Endodermal cell (in vitro differentiated cells): ENCODE results near the gene TAF15. TPM values are rescaled to one million over a fixed set of nuclear protein-coding genes. Genes with fewer than 3 reads are reported as not detected.

Source experiments
- DNase-seq: peaks from one replicate; pipeline ENCODE4 v3.0.0-alpha.2; 2017
- H3K27ac ChIP-seq: 2 replicates; pipeline ENCODE4 v1.5.1; 2013; ENCODE audit warnings: mild to moderate bottlenecking, low read depth, low read length, moderate library complexity
- H3K27me3 ChIP-seq: 2 replicates; pipeline ENCODE4 v1.6.1; 2013; ENCODE audit warnings: mild to moderate bottlenecking, low read length, moderate library complexity; ENCODE audit not compliant: insufficient read depth, control insufficient read depth, poor library complexity, severe bottlenecking
- H3K36me3 ChIP-seq: 2 replicates; pipeline ENCODE4 v1.7.0; 2013; ENCODE audit warnings: mild to moderate bottlenecking, low read length, moderate library complexity; ENCODE audit not compliant: control insufficient read depth, insufficient read depth
- H3K4me1 ChIP-seq: one replicate; pipeline ENCODE4 v1.7.0; 2013; ENCODE audit warnings: low read length; ENCODE audit not compliant: control insufficient read depth, insufficient read depth
- H3K4me3 ChIP-seq: 2 replicates; pipeline ENCODE4 v1.5.1; 2013; ENCODE audit warnings: mild to moderate bottlenecking, low read length, moderate library complexity
- H3K9ac ChIP-seq: 2 replicates; pipeline ENCODE4 v1.6.1; 2013; ENCODE audit warnings: mild to moderate bottlenecking, low read length, moderate library complexity; ENCODE audit not compliant: poor library complexity, severe bottlenecking; ENCODE audit errors: extremely low read depth
- H3K9me3 ChIP-seq: 2 replicates; pipeline ENCODE4 v1.6.1; 2013; ENCODE audit warnings: mild to moderate bottlenecking, low read length, moderate library complexity; ENCODE audit not compliant: control insufficient read depth
- H3K27ac Mint-ChIP-seq: 2 replicates; pipeline ENCODE4 v1.8.0; 2020; ENCODE audit warnings: mixed read lengths
- H3K27me3 Mint-ChIP-seq: 2 replicates; pipeline ENCODE4 v1.8.0; 2021; ENCODE audit warnings: mild to moderate bottlenecking, mixed read lengths; ENCODE audit not compliant: insufficient read depth
- H3K36me3 Mint-ChIP-seq: 2 replicates; pipeline ENCODE4 v1.8.0; 2020; ENCODE audit warnings: low read depth, mixed read lengths
- H3K4me1 Mint-ChIP-seq: 2 replicates; pipeline ENCODE4 v1.8.0; 2020; ENCODE audit warnings: mixed read lengths
- H3K4me3 Mint-ChIP-seq: 2 replicates; pipeline ENCODE4 v1.8.0; 2020; ENCODE audit warnings: mild to moderate bottlenecking, moderate library complexity, mixed read lengths
- H3K9me3 Mint-ChIP-seq: 2 replicates; pipeline ENCODE4 v1.8.0; 2020; ENCODE audit warnings: mild to moderate bottlenecking, mixed read lengths
- WGBS, 2 experiments: methylation state at CpG; one replicate each; pipeline versions ENCODE4 v1.1.5 to v1.1.7; 2013; ENCODE audit warnings: missing lambda C conversion rate in 2 of 2, mixed read lengths in 1 of 2; ENCODE audit not compliant: insufficient coverage in 1 of 2, insufficient read length in 1 of 2; 5-methylcytosine and 5-hydroxymethylcytosine counted together
- total RNA-seq, 2 donors: library from RNA; stranded (reverse); fragmentation: NEBNext Ultra II Directional in 1 of 2; extraction: Animal tissue kit (Norgen Biotek cat#: 25700) in 1 of 2; gene quantifications; 2 replicates in 1 of 2; 3 replicates in 1 of 2; pipeline ENCODE4 v1.2.1, GENCODE V29; 2021
- TF ChIP-seq, protein P1 (sequence below): fragments of 200-600 bp; sonication (generic); conservative IDR thresholded peaks from 2 replicates; pipeline ENCODE4 v1.5.0; 2021; ENCODE audit warnings: antibody characterized with exemption, mild to moderate bottlenecking

TAF15 gene
- total RNA-seq, 2 donors from 2014 or later = 230 to 247 TPM

DNA sequence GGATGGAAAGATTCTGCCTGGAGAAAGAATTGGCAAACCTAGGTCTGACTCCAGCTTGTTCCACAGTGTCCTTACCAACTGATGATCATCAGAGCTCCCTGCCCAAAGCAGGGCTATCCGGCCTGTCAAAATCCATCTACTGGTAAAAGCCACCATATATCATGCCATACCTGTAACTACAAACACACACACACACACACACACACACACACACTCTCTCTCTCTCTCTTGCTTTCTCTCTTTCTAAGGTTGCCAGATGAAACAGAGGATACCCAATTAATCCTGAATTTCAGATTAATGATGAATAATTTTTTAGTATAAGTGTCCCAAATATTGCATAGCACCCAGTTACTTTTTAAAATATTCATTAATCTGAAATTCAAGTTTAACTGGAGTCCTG, 12.3 kb upstream of the TAF15 start:
- H3K27me3 Mint-ChIP-seq = peaks cover 78% of the 10 kb centered on the region
- Histone ChIP-seq H3K9me3 (no peaks in the 10 kb centered on the region), H3K4me3 (no peak overlapping the region), H3K4me1 (no peaks in the 10 kb centered on the region), H3K36me3 (no peaks in the 10 kb centered on the region), H3K9ac (no peak overlapping the region), H3K27me3 (peaks cover 81% of the 10 kb centered on the region), H3K27ac (no peak overlapping the region)
- no peaks in the 10 kb centered on the region for H3K9me3 Mint-ChIP-seq
- no peaks in the 10 kb centered on the region for H3K4me1 Mint-ChIP-seq
- DNase-seq = no peak
- no peaks in the 10 kb centered on the region for H3K36me3 Mint-ChIP-seq
- TF ChIP-seq, protein P1, sequence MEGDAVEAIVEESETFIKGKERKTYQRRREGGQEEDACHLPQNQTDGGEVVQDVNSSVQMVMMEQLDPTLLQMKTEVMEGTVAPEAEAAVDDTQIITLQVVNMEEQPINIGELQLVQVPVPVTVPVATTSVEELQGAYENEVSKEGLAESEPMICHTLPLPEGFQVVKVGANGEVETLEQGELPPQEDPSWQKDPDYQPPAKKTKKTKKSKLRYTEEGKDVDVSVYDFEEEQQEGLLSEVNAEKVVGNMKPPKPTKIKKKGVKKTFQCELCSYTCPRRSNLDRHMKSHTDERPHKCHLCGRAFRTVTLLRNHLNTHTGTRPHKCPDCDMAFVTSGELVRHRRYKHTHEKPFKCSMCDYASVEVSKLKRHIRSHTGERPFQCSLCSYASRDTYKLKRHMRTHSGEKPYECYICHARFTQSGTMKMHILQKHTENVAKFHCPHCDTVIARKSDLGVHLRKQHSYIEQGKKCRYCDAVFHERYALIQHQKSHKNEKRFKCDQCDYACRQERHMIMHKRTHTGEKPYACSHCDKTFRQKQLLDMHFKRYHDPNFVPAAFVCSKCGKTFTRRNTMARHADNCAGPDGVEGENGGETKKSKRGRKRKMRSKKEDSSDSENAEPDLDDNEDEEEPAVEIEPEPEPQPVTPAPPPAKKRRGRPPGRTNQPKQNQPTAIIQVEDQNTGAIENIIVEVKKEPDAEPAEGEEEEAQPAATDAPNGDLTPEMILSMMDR = no peak
- WGBS, 2 experiments = 60 to 77% methylated on average over 1 of the region's 1 CpG
- no peak overlapping the region for H3K4me3 Mint-ChIP-seq
- no peak overlapping the region for H3K27ac Mint-ChIP-seq

DNA sequence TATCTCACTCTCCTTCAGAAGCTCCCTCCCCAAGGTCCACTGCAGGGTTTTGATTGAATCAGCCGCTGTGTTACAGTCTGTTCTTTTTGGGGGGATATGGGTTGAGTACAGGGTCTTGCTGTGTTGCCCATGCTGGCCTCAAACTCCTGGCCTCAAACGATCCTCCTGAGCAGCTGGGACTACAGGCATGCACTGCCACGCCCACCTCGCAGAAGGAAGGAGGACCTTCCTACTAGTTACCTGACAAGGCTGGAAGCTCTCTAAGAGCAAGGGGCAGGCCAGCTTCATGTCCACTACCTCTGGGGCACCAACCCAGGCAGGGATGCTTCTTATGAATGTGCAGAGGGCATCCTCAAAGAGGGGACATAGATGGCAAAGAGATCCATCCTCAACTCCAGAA, 11.9 kb upstream of the TAF15 start:
- Histone ChIP-seq H3K27ac (no peak overlapping the region), H3K36me3 (no peaks in the 10 kb centered on the region), H3K4me3 (no peak overlapping the region), H3K4me1 (no peaks in the 10 kb centered on the region), H3K9ac (no peak overlapping the region), H3K27me3 (peaks cover 77% of the 10 kb centered on the region), H3K9me3 (no peaks in the 10 kb centered on the region)
- Mint-ChIP-seq H3K36me3 (no peaks in the 10 kb centered on the region), H3K27ac (no peak overlapping the region), H3K27me3 (peaks cover 75% of the 10 kb centered on the region), H3K4me1 (no peaks in the 10 kb centered on the region), H3K9me3 (no peaks in the 10 kb centered on the region), H3K4me3 (no peak overlapping the region)
- 40 to 63% methylated on average over 1 to 4 of the region's 4 CpGs for WGBS, 2 experiments
- TF ChIP-seq, protein P1 = no peak
- DNase-seq = no peak

DNA sequence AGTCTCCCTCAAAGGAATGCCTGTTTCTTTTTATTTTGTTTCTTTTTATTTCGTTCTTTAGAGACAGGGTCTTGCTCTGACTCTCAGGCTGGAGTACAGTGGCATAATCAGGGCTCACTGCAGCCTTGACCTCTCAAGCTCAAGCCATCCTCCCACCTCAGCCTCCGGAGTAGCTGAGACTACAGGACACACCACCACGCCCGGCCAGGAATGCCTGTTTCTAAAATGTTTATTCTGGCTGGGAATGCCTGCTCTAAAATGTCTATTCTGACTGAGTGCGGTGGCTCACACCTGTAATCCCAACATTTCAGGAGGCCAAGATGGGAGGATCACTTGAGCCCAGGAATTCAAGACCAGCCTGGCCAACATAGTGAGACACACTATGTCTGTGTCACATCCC, 11.4 kb upstream of the TAF15 start:
- Mint-ChIP-seq H3K36me3 (no peaks in the 10 kb centered on the region), H3K27ac (no peak overlapping the region)

More for the DNA sequence above, 11.4 kb upstream of the TAF15 start:
- no peak for DNase-seq
- Mint-ChIP-seq H3K4me1 (no peaks in the 10 kb centered on the region), H3K9me3 (no peaks in the 10 kb centered on the region), H3K27me3 (peaks cover 70% of the 10 kb centered on the region), H3K4me3 (no peak overlapping the region)
- no peaks in the 10 kb centered on the region for H3K4me1 ChIP-seq
- no peak overlapping the region for H3K4me3 ChIP-seq
- TF ChIP-seq, protein P1 = no peak
- H3K9ac ChIP-seq = no peak overlapping the region
- WGBS, 2 experiments = 86 to 87% methylated on average over 5 of the region's 5 CpGs
- H3K27me3 ChIP-seq = peaks cover 71% of the 10 kb centered on the region
- H3K27ac ChIP-seq = no peak overlapping the region
- no peaks in the 10 kb centered on the region for H3K9me3 ChIP-seq
- no peaks in the 10 kb centered on the region for H3K36me3 ChIP-seq
